Measurements from ENCODE around the gene MBD1. TPM values are rescaled to one million over a fixed set of nuclear protein-coding genes. Genes with fewer than 3 reads are reported as not detected.
"Not testable (repeated sequence)": the region's sequence is repeated elsewhere in the genome, so short reads cannot be mapped to it uniquely, and the experiment has no call there.

The MBD1 gene
- total RNA-seq, 1 donor from 2014 or later: 49.9 TPM

DNA sequence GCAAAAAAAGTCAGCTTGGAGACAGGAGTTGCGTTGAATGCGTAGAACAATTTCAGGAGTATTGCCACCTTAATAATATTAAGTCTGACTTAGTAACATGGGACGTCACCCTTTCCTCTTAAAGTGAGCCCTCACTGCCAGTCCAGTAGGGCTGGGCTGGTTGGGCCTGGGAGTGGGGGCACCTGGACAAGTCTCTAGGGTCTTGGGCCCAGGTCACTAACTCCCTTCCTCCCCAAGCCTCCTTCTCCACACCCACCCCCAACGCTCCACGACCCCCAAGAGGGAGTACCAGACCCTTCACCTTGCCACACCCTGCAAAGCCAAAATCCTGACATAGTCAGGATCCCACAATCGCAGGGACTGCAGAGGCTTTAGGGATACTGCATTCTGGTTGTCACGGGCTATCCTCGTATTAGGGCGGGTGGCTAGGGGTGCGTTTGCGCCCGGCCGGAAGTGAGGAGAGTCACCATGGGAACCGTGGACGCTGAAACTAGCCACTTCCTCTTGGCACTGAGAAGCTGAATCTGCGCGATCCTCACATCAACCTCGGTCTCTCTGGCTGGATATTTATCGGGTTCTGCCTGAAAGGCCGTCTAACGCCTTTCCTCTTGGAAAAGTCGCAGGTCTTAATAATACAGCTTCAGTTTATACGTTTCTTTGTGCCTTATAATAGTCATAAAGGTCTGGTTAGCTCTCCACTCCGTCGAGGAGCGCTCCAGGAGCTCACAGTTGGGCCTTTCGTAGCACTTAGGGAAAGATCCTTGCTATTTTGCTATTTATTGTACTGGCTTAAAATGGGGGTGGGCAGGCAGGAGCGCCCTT is 16.5 kb upstream of the MBD1 start:
- no peak for DNase-seq (ENCODE audit: low read depth, low spot score)

DNA sequence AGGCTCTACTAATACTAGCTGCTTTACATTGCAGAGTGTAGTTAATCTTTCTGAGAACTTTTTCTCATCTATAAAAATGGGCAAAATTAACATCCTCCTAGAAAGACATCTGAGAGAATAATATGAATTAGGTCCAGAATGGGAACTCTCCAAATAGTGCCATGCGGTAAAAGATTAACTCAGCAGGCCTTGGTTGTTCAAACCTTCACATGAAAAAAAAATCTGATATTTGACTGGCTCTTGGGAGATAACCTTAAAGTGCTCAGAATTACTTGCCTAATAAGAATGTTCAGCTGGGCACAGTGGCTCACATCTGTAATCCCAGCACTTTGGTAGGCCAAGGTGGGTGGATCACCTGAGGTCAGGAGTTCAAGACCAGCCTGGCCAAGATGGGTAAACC is 11.7 kb upstream of the MBD1 start:
- DNase-seq (ENCODE audit: low read depth, low spot score): no peak

- no peak for DNase-seq (ENCODE audit: low read depth, low spot score)
Observed at GRCh38 chr18:50289108-50289443, 7.8 kb upstream of the MBD1 start.

DNA sequence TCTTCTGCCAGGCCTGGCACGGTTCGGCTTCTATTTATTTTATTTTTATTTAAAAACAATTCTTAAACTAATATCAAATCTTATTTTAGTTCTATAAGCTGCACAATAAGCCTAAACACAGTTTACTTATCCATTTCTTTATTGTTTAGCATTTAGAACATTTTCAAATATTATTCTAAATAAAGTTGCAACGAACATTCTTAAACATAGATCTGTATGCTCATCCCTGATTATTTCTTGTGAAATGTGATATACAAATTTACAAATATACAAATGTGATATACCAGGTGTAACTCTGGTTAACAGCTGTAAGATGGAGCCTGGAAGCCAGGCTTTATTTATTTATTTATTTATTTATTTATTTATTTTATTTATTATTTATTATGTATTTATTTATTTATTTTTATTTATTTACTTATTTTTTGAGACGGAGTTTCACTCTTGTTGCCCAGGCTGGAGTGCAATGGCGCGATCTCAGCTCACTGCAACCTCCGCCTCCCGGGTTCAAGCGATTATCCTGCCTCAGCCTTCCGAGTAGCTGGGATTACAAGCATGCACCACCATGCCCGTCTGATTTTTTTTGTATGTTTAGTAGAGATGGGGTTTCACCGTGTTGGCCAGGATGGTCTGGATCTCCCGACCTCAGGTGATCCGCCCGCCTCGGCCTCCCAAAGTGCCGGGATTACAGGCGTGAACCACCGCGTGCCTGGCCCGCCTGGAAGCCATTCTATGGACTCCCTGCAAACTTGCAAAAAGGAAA is 7.2 kb upstream of the MBD1 start:
- DNase-seq (ENCODE audit: low read depth, low spot score): not testable (repeated sequence)

GRCh38 chr18:50287441-50288347 is 6.4 kb upstream of the MBD1 start, which contains the start of gene CXXC1:
Gene CXXC1, minus strand, starts transcription at chr18:50287692. Its CDS starts 103 bp downstream, at chr18:50287589.
- peak; percentile 98 for DNase-seq (ENCODE audit: low read depth, low spot score)

GRCh38 chr18:50287028-50287440 is 5.7 kb upstream of the MBD1 start:
- no peak for DNase-seq (ENCODE audit: low read depth, low spot score)

DNA sequence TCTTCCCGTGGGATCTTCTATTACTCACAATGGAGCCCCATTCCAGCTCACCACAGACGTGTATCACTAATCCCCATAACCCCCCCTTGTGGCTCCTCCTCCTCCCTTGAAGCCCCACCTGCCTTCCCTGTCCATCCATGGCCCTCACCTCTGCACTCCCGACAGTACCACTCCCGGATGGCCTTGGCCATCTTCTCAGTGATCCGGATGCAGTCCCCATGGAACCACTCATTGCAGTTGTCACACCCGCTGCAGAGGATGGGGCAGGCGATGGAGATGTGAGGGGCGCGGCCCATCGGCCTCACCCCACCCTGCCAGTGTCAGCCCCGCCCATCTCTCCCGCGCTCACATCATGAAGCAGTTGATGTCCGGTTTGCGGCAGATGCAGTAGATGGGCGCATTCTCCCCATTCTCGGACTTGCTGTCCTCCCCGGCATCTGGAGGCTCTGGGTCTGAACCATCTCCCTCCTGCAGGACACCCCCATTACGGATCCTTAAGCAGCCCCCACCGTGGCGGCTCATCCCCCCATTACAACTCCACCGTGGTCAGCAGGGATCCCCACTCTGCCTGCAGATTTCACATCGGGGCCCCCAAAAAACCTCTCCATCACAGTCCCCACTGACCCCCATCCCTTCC is 5.2 kb upstream of the MBD1 start:
- DNase-seq (ENCODE audit: low read depth, low spot score): no peak

DNA sequence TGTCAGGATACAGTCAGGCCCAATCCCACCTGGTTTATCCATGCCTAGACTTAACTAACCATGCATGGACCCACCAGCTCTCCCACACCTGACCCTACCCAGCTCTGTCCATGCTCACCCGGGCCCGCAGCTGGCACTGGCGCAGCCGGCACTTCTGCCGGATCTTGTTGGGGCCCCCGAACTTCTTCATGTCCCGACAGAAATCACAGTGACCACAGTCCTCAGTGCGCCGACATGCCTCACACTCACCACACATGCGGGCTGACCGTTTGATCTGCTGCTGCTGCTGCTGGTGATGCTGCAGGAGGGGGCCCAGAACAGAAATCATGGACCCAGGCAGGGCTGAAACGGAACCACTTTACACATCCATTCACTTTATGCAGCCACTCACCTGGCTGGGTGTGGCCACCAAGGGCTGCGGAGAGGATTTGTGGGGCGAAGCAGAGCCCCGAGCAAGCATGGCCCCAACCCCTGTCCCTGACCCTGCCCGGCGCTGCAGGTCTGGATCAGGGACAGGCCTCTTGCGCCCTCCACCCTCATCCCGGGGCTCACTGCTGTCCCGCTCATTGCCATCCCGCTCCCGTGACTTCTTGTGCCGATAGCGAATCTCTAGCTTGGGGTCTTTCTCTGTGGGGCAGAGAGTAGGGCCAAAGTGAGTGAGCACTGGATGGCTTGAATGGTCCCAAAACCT is 4.5 kb upstream of the MBD1 start:
- DNase-seq (ENCODE audit: low read depth, low spot score): no peak

- no peak for DNase-seq (ENCODE audit: low read depth, low spot score)
Observed at GRCh38 chr18:50285071-50285470, 3.7 kb upstream of the MBD1 start.

DNA sequence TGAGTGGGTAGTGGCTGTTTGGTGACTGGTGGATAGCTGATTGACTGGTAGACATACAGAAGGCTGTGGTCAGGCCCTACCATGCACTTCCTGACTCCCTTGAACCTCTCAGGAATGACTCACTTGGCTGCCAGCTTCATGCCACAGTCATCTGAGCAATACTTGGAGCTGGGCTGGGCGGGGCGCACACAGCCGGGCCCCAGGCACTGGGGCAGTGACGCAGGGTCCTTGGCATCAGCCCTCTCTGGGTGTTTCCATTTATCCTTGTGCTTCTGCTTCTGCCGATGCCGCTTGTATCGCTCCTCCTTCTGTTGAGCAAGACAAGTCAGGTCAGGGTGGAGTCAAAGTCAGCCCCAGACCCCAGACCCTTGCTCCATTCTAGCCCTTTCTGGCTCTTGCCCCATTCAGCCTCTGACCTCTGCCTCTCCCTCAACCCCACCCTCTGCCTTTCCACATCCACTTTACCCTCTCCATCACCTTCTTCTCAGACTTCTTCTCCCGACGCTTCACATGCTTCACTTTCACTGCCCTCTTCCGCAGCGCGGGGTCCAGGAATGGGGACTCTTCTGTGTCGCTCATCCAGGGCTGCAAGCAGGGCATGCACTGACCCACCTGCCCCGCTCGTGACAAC is 3.0 kb upstream of the MBD1 start:
- no peak for DNase-seq (ENCODE audit: low read depth, low spot score)

DNA sequence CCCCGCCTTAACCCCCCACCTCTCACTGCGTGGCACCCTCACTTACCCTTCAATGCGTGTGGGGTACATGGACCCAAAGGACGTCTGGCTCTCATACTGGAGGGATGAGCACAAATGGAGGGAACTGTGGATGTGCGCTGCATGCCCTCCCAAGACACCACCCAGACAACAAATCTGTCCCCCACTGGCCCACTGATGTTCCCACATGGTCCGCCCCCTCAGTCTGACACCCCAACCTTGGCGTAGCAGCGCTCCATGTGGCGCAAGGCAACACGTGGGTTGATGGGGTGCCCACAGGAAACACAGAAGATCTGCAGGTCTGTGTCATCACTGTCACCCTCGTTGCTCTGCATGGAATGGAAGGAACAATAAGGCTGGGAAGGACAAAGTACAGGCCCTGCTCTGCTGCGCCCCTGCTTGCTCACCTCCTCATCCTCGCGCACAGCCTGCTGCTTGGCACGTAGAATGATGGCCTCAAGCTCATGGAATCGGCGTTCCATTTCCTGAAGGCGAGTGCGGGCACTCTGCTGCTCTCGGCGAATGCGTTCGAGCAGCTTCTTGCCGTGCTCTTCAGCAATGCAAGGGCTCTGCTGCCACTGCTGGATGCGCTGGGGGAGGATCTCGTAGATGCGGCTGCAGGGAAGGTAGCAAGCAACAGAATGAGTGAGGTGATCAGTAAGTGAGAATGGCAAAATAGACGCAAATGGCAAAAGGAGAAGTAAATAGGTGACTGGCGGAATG is 2.3 kb upstream of the MBD1 start:
- no peak for DNase-seq (ENCODE audit: low read depth, low spot score)

- no peak for DNase-seq (ENCODE audit: low read depth, low spot score)
Observed at GRCh38 chr18:50282521-50283335, 1.4 kb upstream of the MBD1 start.

DNA sequence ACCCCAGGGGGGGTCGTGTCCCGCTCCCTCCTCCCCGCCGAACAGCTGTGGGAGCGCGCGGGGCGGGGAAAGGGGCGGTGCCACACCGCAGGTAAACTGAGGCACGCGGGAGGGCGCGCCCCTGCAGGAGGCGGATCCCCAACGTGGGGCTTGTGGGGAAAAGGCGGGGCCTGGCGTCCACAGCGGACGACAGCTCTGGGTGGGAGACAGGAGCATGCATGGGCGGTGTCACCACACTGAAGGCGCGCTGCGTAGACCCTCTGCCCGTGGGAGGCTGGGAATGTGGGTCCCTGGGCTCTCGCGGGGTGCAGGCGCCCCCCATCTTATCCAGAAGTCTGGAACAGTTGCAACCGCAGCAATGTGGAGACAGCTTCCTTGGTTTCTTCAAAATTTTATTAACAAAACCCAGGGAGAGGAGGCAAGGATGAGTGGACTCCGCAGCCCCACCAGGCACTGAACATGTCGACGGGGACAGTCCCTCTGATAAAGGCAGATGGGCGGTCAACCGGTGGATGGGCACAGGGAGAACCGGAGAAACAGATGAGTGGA is 723 bp upstream of the MBD1 start:
- no peak for DNase-seq (ENCODE audit: low read depth, low spot score)

GRCh38 chr18:50280707-50281294 is 522 bp downstream of the MBD1 start:
- DNase-seq (ENCODE audit: low read depth, low spot score): no peak

GRCh38 chr18:50279752-50280151 is 1.6 kb downstream of the MBD1 start:
- DNase-seq (ENCODE audit: low read depth, low spot score): no peak

DNA sequence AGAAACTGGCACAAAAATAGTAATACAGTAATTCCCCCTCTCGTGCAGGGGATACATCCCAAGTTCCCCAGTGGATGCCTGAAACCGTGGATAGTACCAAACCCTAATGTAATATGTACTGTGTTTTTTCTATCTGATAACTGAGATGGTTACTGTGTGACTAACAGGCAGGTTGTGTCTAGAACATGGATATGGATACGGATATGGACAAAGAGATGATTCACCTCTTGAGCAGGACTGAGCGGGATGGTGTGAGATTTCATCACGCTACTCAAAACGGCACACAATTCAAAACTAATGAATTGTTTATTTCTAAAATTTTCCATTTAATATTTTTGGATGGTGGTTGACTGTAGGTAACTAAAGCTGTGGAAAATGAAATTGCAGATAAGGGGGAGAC is 3.4 kb downstream of the MBD1 start:
- DNase-seq (ENCODE audit: low read depth, low spot score): no peak

DNA sequence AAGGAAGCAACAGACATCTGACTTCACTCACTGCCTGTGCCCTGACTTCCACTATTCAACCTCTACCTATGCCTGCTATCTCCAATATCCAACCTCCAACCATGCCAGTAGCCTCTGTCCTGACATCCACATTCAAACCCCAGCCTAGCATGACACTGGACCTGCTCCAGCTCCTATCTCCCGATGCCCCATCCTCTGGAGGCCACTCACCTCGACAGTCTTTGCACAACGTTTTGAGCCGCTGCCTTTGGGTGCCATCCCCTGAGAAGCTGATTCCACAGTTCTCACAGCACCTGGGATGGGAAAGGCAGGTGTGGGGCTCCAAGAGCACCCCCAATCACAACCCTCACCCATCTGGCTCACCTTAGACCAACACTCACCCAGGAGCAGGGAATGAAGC is 4.9 kb downstream of the MBD1 start:
- DNase-seq (ENCODE audit: low read depth, low spot score): no peak

DNA sequence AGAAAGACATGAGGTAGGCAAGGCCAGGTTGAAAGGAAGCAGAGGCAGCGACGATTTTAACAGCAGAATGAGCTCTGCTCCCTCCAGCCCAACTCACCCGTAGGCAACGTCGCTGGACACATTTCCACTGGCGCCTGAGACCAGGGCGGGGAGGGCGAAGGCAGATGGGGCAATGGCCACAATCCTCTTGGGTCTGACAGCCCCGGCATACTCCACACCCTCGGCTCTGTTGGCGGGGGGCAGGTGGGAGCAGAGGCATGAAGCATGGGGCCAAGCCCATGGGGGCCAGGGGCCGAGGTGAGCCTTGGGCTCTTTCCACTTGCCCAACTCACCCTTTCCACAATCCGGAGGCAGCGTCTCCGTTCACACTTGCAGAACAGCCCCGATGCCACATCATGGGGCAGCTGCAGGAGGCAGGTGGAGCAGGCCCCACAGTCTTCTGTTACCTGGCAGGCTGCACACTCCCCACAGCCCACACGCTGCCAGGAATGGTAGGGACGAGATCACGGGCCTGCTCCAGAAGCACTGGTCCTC is 5.8 kb downstream of the MBD1 start:
- no peak for DNase-seq (ENCODE audit: low read depth, low spot score)
